GM12872 (cell line): Measurements from ENCODE around the gene MKLN1.

Source experiments
- CTCF ChIP-seq: IDR thresholded peaks from 3 replicates; pipeline ENCODE4 v1.5.1; 2011; ENCODE audit warnings: low read depth, mild to moderate bottlenecking, low read length, moderate library complexity; ENCODE audit not compliant: insufficient read depth

Gene MKLN1

GRCh38 chr7:131522325-131522930 lies 194.8 kb downstream of the MKLN1 start:
- TF ChIP-seq CTCF, result no peak

GRCh38 chr7:131524115-131524514 lies 196.4 kb downstream of the MKLN1 start:
- TF ChIP-seq CTCF, result no peak

- TF ChIP-seq CTCF, result no peak
Measured at GRCh38 chr7:131524703-131525102, 197.0 kb downstream of the MKLN1 start.

- TF ChIP-seq CTCF, result no peak
Measured at GRCh38 chr7:131525820-131526219, 198.1 kb downstream of the MKLN1 start.

GRCh38 chr7:131527456-131527855 lies 199.8 kb downstream of the MKLN1 start:
- TF ChIP-seq CTCF, result no peak

GRCh38 chr7:131529179-131529578 lies 201.5 kb downstream of the MKLN1 start:
- no peak for TF ChIP-seq CTCF

GRCh38 chr7:131529617-131530016 lies 201.9 kb downstream of the MKLN1 start:
- TF ChIP-seq CTCF, result no peak

- no peak for TF ChIP-seq CTCF
Measured at GRCh38 chr7:131530137-131530536, 202.5 kb downstream of the MKLN1 start.
